ENCODE measurements around the gene SSR2.

Gene SSR2

GRCh38 chr1:155968051-155968400, 52.7 kb downstream of the SSR2 start:
- H3K36me3 Mint-ChIP-seq (ENCODE audit: low read depth): peaks cover 89% of the 10 kb centered on the region
- H3K27me3 Mint-ChIP-seq: no peaks in the 10 kb centered on the region
- peaks cover 91% of the 10 kb centered on the region for H3K4me1 Mint-ChIP-seq (ENCODE audit: low read depth)
- peak overlapping the region; percentile 79 for H3K4me3 Mint-ChIP-seq
- H3K9me3 Mint-ChIP-seq: no peaks in the 10 kb centered on the region
- peak overlapping the region; percentile 93 for H3K27ac Mint-ChIP-seq
- intact Hi-C loops (cut with micrococcal nuclease): no loop called here

GRCh38 chr1:155967341-155968050, 53.3 kb downstream of the SSR2 start:
- Mint-ChIP-seq H3K27ac (peak overlapping the region; percentile 93), H3K27me3 (no peaks in the 10 kb centered on the region), H3K36me3 (ENCODE audit: low read depth) (peaks cover 89% of the 10 kb centered on the region), H3K9me3 (no peaks in the 10 kb centered on the region), H3K4me3 (peak overlapping the region; percentile 79), H3K4me1 (ENCODE audit: low read depth) (peaks cover 91% of the 10 kb centered on the region)
- intact Hi-C loops (cut with micrococcal nuclease): no loop called here

GRCh38 chr1:155966750-155967149, 54.0 kb downstream of the SSR2 start:
- H3K27me3 Mint-ChIP-seq: no peaks in the 10 kb centered on the region
- peaks cover 89% of the 10 kb centered on the region for H3K36me3 Mint-ChIP-seq (ENCODE audit: low read depth)
- peak overlapping the region; percentile 79 for H3K4me3 Mint-ChIP-seq
- no peaks in the 10 kb centered on the region for H3K9me3 Mint-ChIP-seq
- intact Hi-C loops (cut with micrococcal nuclease): no loop called here
- peaks cover 91% of the 10 kb centered on the region for H3K4me1 Mint-ChIP-seq (ENCODE audit: low read depth)
- H3K27ac Mint-ChIP-seq: peak overlapping the region; percentile 93

DNA sequence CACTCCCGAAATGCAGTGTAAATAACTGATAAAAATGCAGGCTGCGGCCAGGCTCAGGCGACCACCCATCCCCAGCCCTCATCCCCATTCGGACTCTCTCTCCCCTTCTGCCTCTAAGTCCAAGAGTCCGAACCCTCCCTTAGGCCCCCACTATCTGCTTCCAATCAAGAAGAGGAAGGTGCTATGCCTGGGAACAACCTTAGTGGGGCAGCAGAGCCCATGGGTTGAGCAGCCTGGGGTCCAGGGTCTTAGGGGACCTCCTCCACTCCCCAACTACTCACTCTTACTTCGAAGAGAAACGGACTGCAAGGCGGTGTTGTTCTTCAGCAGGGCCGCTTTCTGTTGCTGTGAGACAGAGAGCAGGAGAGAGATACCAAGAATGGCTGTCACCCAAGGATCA, 54.6 kb downstream of the SSR2 start:
- Mint-ChIP-seq H3K27me3 (no peaks in the 10 kb centered on the region), H3K27ac (peak overlapping the region; percentile 93), H3K36me3 (ENCODE audit: low read depth) (peaks cover 92% of the 10 kb centered on the region), H3K9me3 (no peaks in the 10 kb centered on the region), H3K4me3 (peak overlapping the region; percentile 56), H3K4me1 (ENCODE audit: low read depth) (peaks cover 91% of the 10 kb centered on the region)
- intact Hi-C loops (cut with micrococcal nuclease): no loop called here

GRCh38 chr1:155964193-155964592, 56.6 kb downstream of the SSR2 start:
- Mint-ChIP-seq H3K4me3 (no peak overlapping the region), H3K4me1 (ENCODE audit: low read depth) (peaks cover 86% of the 10 kb centered on the region), H3K27ac (no peak overlapping the region), H3K27me3 (no peaks in the 10 kb centered on the region), H3K9me3 (no peaks in the 10 kb centered on the region), H3K36me3 (ENCODE audit: low read depth) (peaks cover 98% of the 10 kb centered on the region)
- intact Hi-C loops (cut with micrococcal nuclease): no loop called here

GRCh38 chr1:155962599-155963211, 58.0 kb downstream of the SSR2 start:
- no peaks in the 10 kb centered on the region for H3K9me3 Mint-ChIP-seq
- no peak overlapping the region for H3K4me3 Mint-ChIP-seq
- peaks cover 98% of the 10 kb centered on the region for H3K36me3 Mint-ChIP-seq (ENCODE audit: low read depth)
- H3K27ac Mint-ChIP-seq: peak overlapping the region; percentile 69
- H3K27me3 Mint-ChIP-seq: no peaks in the 10 kb centered on the region
- peaks cover 71% of the 10 kb centered on the region for H3K4me1 Mint-ChIP-seq (ENCODE audit: low read depth)
- intact Hi-C loops (cut with micrococcal nuclease): no loop called here

GRCh38 chr1:155961937-155962336, 58.8 kb downstream of the SSR2 start:
- Mint-ChIP-seq H3K27ac (peak overlapping the region; percentile 69), H3K27me3 (no peaks in the 10 kb centered on the region), H3K4me1 (ENCODE audit: low read depth) (peaks cover 67% of the 10 kb centered on the region), H3K9me3 (no peaks in the 10 kb centered on the region), H3K4me3 (no peak overlapping the region), H3K36me3 (ENCODE audit: low read depth) (peaks cover 98% of the 10 kb centered on the region)
- intact Hi-C loops (cut with micrococcal nuclease): no loop called here

DNA sequence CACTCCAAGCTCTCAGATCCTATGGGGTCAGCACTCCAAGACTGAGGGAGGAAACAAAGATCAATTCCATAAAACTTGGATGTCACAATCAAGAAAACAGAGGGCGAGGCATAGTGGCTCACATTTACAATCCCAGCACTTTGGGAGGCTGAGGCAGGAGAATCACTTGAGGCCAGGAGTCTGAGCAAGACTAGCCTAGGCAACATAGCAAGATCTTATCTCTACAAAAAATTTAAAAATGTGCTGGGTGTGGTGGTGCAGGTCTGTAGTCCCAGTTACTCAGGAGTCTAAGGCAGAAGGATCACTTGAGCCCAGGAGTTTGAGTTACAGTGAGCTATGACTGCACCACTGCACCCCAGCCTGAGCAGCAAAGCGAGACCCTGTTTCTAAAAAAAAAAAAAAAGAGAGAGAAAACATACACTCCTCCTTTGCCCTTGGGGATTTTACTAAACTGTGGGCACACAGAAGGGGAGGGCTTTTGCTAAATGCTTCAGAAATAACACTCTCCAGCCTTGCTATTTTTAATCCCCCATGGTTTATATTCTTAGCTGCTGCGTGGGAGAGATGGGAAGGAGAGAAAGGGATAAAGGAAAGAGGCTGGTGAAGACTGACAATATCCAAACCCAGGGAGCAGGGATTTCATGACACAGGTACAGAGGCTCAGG, 60.5 kb downstream of the SSR2 start:
- peaks cover 51% of the 10 kb centered on the region for H3K4me1 Mint-ChIP-seq (ENCODE audit: low read depth)
- peaks cover 98% of the 10 kb centered on the region for H3K36me3 Mint-ChIP-seq (ENCODE audit: low read depth)
- intact Hi-C loops (cut with micrococcal nuclease): no loop called here
- no peaks in the 10 kb centered on the region for H3K27me3 Mint-ChIP-seq
- H3K4me3 Mint-ChIP-seq: no peak overlapping the region
- peak overlapping the region; percentile 64 for H3K27ac Mint-ChIP-seq
- H3K9me3 Mint-ChIP-seq: no peaks in the 10 kb centered on the region
